Measurements from ENCODE around the gene CIRBP. TPM values are rescaled to one million over a fixed set of nuclear protein-coding genes. Genes with fewer than 3 reads are reported as not detected.
"Not testable (repeated sequence)": the region's sequence is repeated elsewhere in the genome, so short reads cannot be mapped to it uniquely, and the experiment has no call there.

Gene CIRBP
- total RNA-seq, 5 donors from 2014 or later (not counting 1 experiment from before 2014, with no cell fraction given): 477 to 682 (median 657) TPM

DNA sequence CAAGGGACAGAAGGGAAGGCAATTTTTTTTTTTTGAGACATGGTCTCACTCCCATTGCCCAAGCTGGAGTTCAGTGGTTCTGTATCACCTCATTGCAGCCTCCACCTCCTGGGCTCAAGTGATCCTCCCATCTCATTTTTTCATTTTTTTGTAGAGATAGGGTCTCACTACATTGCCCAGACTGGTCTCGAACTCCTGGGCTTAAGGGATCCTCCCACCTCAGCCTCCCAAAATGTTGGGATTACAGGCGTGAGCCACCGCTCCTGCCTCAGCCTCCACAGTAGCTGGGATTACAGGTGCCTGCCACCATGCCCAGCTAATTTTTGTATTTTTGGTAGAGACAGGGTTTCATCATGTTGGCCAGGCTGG lies 51.1 kb downstream of the CIRBP start:
- H3K36me3 Mint-ChIP-seq; H3K4me3 ChIP-seq (ENCODE audit: control insufficient read depth in 1 of 2, extremely low read depth in 1 of 2, low read length in 1 of 2); H3K4me3 Mint-ChIP-seq; ATAC-seq (replicated peaks in 1 of 4); H3K9me3 Mint-ChIP-seq; H3K36me3 ChIP-seq (ENCODE audit: control insufficient read depth in 2 of 2, extremely low read depth in 1 of 2, insufficient read depth in 1 of 2, low read length in 1 of 2); H3K27ac Mint-ChIP-seq; CTCF ChIA-PET; DNase-seq; POLR2A ChIA-PET; H3K9me3 ChIP-seq; H3K27ac ChIP-seq (ENCODE audit: low read length): not testable (repeated sequence)
- peaks cover 0 to 20% of the 10 kb centered on the region in 2 experiments for H3K4me1 ChIP-seq (ENCODE audit: control insufficient read depth in 1 of 2, extremely low read depth in 1 of 2, insufficient read depth in 2 of 2, low read length in 2 of 2)
- peaks cover 2 to 13% (median 9%) of the 10 kb centered on the region in 3 donors for H3K4me1 Mint-ChIP-seq
- peaks cover 6 to 84% of the 10 kb centered on the region in 2 experiments for H3K27me3 ChIP-seq (replicated peaks in 1 of 2; ENCODE audit: control insufficient read depth in 2 of 2, extremely low read depth in 1 of 2, insufficient read depth in 2 of 2, low read length in 1 of 2)
- WGBS (ENCODE audit: insufficient coverage): no CpG with 5 or more reads among the region's 3 CpGs
- peaks cover 26 to 62% of the 10 kb centered on the region in 2 donors for H3K27me3 Mint-ChIP-seq

DNA sequence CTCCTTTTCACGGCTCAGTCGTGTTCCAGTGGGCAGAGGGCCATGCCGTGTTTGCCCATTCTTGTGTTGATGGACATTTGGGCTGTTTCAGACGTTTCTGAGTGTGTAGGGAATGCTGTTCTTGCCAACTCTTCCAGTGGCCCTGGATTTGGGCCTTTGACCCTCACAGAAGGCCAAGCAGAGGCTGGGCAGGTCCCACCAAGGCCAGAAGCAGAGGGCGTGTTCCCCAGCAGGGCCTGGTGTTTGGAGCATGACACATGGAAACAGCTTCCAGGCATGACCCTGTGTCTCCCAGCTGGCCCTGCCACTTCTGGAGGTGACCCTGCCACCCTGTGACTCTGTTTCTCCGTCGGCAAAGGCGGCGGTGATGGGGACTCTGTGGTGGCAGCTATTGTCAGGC lies 52.4 kb downstream of the CIRBP start:
- ChIA-PET POLR2A (no interaction called here), CTCF (interaction anchor here in 1 of 2 donors (0.7 kb wide), 1 partner anchor 13 kb away, joined by 3 read pairs; no protein-coding TSS in a partner anchor)
- H3K4me3 Mint-ChIP-seq: no peak overlapping the region
- Histone ChIP-seq H3K4me1 (ENCODE audit: control insufficient read depth in 1 of 2, extremely low read depth in 1 of 2, insufficient read depth in 2 of 2, low read length in 2 of 2) (peaks cover 0 to 14% of the 10 kb centered on the region in 2 experiments), H3K27ac (ENCODE audit: low read length) (no peak overlapping the region), H3K36me3 (ENCODE audit: control insufficient read depth in 2 of 2, extremely low read depth in 1 of 2, insufficient read depth in 1 of 2, low read length in 1 of 2) (no peaks in the 10 kb centered on the region), H3K4me3 (ENCODE audit: control insufficient read depth in 1 of 2, extremely low read depth in 1 of 2, low read length in 1 of 2) (no peak overlapping the region), H3K27me3 (replicated peaks in 1 of 2; ENCODE audit: control insufficient read depth in 2 of 2, extremely low read depth in 1 of 2, insufficient read depth in 2 of 2, low read length in 1 of 2) (peaks cover 6 to 86% of the 10 kb centered on the region in 2 experiments), H3K9me3 (no peaks in the 10 kb centered on the region)
- H3K9me3 Mint-ChIP-seq: no peaks in the 10 kb centered on the region
- 89% methylated on average over 9 of the region's 9 CpGs for WGBS (ENCODE audit: insufficient coverage)
- peaks cover 2 to 13% (median 9%) of the 10 kb centered on the region in 3 donors for H3K4me1 Mint-ChIP-seq
- DNase-seq (no peak), ATAC-seq (replicated peaks in 1 of 4) (no peak)
- no peaks in the 10 kb centered on the region for H3K36me3 Mint-ChIP-seq
- H3K27me3 Mint-ChIP-seq: peaks cover 26 to 62% of the 10 kb centered on the region in 2 donors
- H3K27ac Mint-ChIP-seq: no peak overlapping the region

DNA sequence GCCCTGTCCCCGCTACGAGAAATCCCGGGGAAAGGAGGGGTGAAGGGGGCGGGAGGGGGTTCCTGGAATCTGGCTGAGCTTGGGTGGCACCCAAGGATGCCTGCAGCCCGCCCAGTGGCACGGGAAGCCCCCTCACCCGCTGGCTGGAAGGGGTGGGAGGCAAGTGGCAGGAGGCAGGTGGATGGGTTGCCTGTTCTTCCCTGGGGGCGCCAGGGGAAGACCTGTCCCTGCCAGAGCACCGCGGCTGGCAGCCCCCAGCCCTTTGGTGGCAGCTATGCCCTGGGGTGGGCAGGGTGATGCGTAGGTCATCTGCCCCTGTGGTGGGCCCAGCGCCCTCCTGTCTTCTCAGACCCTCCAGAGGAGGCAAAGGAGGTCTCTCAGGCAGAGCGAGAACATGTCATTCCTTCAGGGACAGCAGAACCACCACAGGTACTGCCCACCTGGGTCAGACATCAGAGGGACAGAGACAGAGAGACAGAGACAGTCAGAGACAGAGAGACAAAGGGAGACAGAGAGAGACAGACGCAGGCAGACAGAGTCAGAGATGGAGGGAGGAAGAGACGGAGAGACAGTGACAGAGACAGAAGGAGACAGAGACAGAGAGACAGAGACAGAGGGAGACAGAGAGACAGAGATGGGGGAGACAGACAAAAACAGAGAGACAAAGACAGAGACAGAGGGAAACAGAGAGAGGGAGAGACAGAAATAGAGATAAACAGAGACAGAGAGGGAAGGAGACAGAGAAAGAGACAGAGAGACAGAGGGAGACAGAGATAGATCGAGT lies 53.3 kb downstream of the CIRBP start:
- Mint-ChIP-seq H3K4me1 (peaks cover 2 to 13% (median 7%) of the 10 kb centered on the region in 3 donors), H3K9me3 (no peaks in the 10 kb centered on the region), H3K27me3 (peaks cover 24 to 56% of the 10 kb centered on the region in 2 donors), H3K36me3 (no peaks in the 10 kb centered on the region), H3K27ac (no peak overlapping the region), H3K4me3 (peak overlapping the region in 1 of 3 donors; percentile 3)
- POLR2A ChIA-PET: no interaction called here
- Histone ChIP-seq H3K4me3 (ENCODE audit: control insufficient read depth in 1 of 2, extremely low read depth in 1 of 2, low read length in 1 of 2) (no peak overlapping the region), H3K36me3 (ENCODE audit: control insufficient read depth in 2 of 2, extremely low read depth in 1 of 2, insufficient read depth in 1 of 2, low read length in 1 of 2) (no peaks in the 10 kb centered on the region), H3K9me3 (no peaks in the 10 kb centered on the region), H3K27ac (ENCODE audit: low read length) (no peak overlapping the region), H3K4me1 (ENCODE audit: control insufficient read depth in 1 of 2, extremely low read depth in 1 of 2, insufficient read depth in 2 of 2, low read length in 2 of 2) (peaks cover 0 to 14% of the 10 kb centered on the region in 2 experiments), H3K27me3 (replicated peaks in 1 of 2; ENCODE audit: control insufficient read depth in 2 of 2, extremely low read depth in 1 of 2, insufficient read depth in 2 of 2, low read length in 1 of 2) (peaks cover 6 to 85% of the 10 kb centered on the region in 2 experiments)
- CTCF ChIA-PET: no interaction called here
- WGBS (ENCODE audit: insufficient coverage): 87% methylated on average over 15 of the region's 16 CpGs
- no peak for ATAC-seq (replicated peaks in 1 of 4)
- DNase-seq: no peak

DNA sequence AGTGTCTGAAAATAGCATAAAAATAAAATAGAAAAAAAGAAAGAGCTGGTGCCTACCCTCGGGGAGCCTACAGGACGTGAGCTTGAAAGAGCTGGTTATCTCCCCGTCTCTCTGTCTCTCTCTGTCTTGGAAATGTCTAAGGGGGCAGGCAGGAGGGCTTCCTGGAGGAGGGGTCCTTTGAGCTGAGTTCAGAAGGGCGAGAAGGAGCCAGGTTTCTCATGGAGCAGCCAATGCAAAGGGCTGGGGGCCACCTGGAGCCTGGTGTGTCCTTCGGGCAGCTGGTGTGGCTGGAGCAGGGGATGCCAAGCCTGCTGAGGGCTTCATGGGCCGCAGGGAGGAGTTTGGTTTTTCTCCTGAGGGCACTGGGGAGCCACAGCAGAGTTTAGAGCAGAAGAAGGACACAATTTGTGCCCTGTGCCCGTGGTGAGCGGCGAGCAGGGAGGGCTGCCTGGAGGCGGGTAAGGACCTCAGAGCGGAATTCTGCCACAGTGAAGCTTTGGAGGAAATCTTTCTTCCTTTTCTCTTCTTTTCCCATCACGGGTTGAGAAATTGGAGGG lies 55.2 kb downstream of the CIRBP start:
- H3K4me1 Mint-ChIP-seq: peaks cover 2 to 13% (median 5%) of the 10 kb centered on the region in 3 donors
- H3K9me3 Mint-ChIP-seq: no peaks in the 10 kb centered on the region
- Histone ChIP-seq H3K9me3 (no peaks in the 10 kb centered on the region), H3K4me1 (ENCODE audit: control insufficient read depth in 1 of 2, extremely low read depth in 1 of 2, insufficient read depth in 2 of 2, low read length in 2 of 2) (peaks cover 0 to 11% of the 10 kb centered on the region in 2 experiments), H3K36me3 (ENCODE audit: control insufficient read depth in 2 of 2, extremely low read depth in 1 of 2, insufficient read depth in 1 of 2, low read length in 1 of 2) (no peaks in the 10 kb centered on the region), H3K27me3 (replicated peaks in 1 of 2; ENCODE audit: control insufficient read depth in 2 of 2, extremely low read depth in 1 of 2, insufficient read depth in 2 of 2, low read length in 1 of 2) (peaks cover 6 to 68% of the 10 kb centered on the region in 2 experiments), H3K27ac (ENCODE audit: low read length) (no peak overlapping the region), H3K4me3 (ENCODE audit: control insufficient read depth in 1 of 2, extremely low read depth in 1 of 2, low read length in 1 of 2) (no peak overlapping the region)
- no peaks in the 10 kb centered on the region for H3K36me3 Mint-ChIP-seq
- POLR2A ChIA-PET: no interaction called here
- CTCF ChIA-PET: no interaction called here
- H3K27me3 Mint-ChIP-seq: peaks cover 18 to 44% of the 10 kb centered on the region in 2 donors
- WGBS (ENCODE audit: insufficient coverage): 92% methylated on average over 5 of the region's 12 CpGs
- H3K4me3 Mint-ChIP-seq: peak overlapping the region in 1 of 3 donors; percentile 55
- DNase-seq (no peak), ATAC-seq (replicated peaks in 1 of 4) (no peak)
- H3K27ac Mint-ChIP-seq: no peak overlapping the region

Other genes starting within 250 kb of the CIRBP start
- 100 to 1,000 TPM; 319 to 423 (median 372) TPM for gene TMEM259, start 248.2 kb upstream of the CIRBP start, total RNA-seq
- not detected for gene RNU6-2, start 247.8 kb upstream of the CIRBP start, total RNA-seq
- gene CNN2, start 242.7 kb upstream of the CIRBP start, total RNA-seq: 100 to 1,000 TPM; 239 to 385 (median 314) TPM
- 100 to 1,000 TPM; 166 to 217 (median 178) TPM for gene ABCA7, start 229.2 kb upstream of the CIRBP start, total RNA-seq
- 1,000 to 10,000 TPM in 3 of 5 donors, 100 to 1,000 TPM in 2; 729 to 1,130 (median 1,073) TPM for gene ARHGAP45, start 202.2 kb upstream of the CIRBP start, total RNA-seq
- 100 to 1,000 TPM in 3 of 5 donors, 10 to 100 TPM in 2; 75.7 to 119 (median 101) TPM for gene POLR2E, start 174.0 kb upstream of the CIRBP start, total RNA-seq
- gene GPX4, start 165.3 kb upstream of the CIRBP start, total RNA-seq: 100 to 1,000 TPM; 139 to 221 (median 196) TPM
- gene SBNO2, start 95.1 kb upstream of the CIRBP start, total RNA-seq: 100 to 1,000 TPM in 3 of 5 donors, 10 to 100 TPM in 2; 90.2 to 115 (median 106) TPM
- gene STK11, start 63.6 kb upstream of the CIRBP start, total RNA-seq: 100 to 1,000 TPM in 2 of 5 donors, 10 to 100 TPM in 3; 70.2 to 115 (median 99.5) TPM
- under 1 TPM in 4 of 5 donors, not detected in 1; 0.08 to 0.36 (median 0.23) TPM for gene CBARP, start 31.3 kb upstream of the CIRBP start, total RNA-seq
- gene ATP5F1D, start 27.6 kb upstream of the CIRBP start, total RNA-seq: 100 to 1,000 TPM; 117 to 233 (median 155) TPM
- 100 to 1,000 TPM in 1 of 5 donors, 10 to 100 TPM in 4; 54.0 to 161 (median 66.9) TPM for gene MIDN, start 20.7 kb upstream of the CIRBP start, total RNA-seq
- 10 to 100 TPM; 42.1 to 69.8 (median 60.4) TPM for gene FAM174C, start 6.2 kb downstream of the CIRBP start, total RNA-seq
- gene EFNA2, start 16.5 kb downstream of the CIRBP start, total RNA-seq: under 1 TPM in 1 of 5 donors, not detected in 4; 0.38 TPM
- 10 to 100 TPM; 50.3 to 85.5 (median 79.6) TPM for gene NDUFS7, start 114.6 kb downstream of the CIRBP start, total RNA-seq
- gene GAMT, start 132.2 kb downstream of the CIRBP start, total RNA-seq: 10 to 100 TPM; 11.8 to 18.1 (median 13.7) TPM
- gene DAZAP1, start 138.3 kb downstream of the CIRBP start, total RNA-seq: 100 to 1,000 TPM; 153 to 170 (median 161) TPM
- gene RPS15, start 169.1 kb downstream of the CIRBP start, total RNA-seq: 1,000 to 10,000 TPM; 1,731 to 2,353 (median 2,282) TPM
- under 1 TPM; 0.08 to 0.29 (median 0.13) TPM for gene APC2, start 180.8 kb downstream of the CIRBP start, total RNA-seq
- 10 to 100 TPM; 30.8 to 76.2 (median 71.4) TPM for gene C19orf25, start 209.9 kb downstream of the CIRBP start, total RNA-seq
- 1 to 10 TPM; 5.2 to 9.8 (median 5.6) TPM for gene PCSK4, start 221.0 kb downstream of the CIRBP start, total RNA-seq
- 1 to 10 TPM; 2.2 to 6.9 (median 5.5) TPM for gene REEP6, start 221.8 kb downstream of the CIRBP start, total RNA-seq
- gene ADAMTSL5, start 243.7 kb downstream of the CIRBP start, total RNA-seq: 1 to 10 TPM; 5.7 to 7.9 (median 6.9) TPM

Data from T-cell (primary cell).